Activated CD4-positive, CD25-positive, alpha-beta regulatory T cell treated with anti-CD3 and anti-CD28 coated beads, Interleukin-2, amount 50 U/mL, for 16 hours (primary cell): Measurements from ENCODE around the gene ATP10B.

Source experiments
- DNase-seq: peaks from one replicate; pipeline ENCODE4 v3.0.0-alpha.2; 2020; ENCODE audit warnings: low read depth, low spot score

The ATP10B gene

GRCh38 chr5:160638161-160638742 is 213.8 kb downstream of the ATP10B start:
- DNase-seq: no peak

GRCh38 chr5:160637357-160638090 is 214.5 kb downstream of the ATP10B start:
- DNase-seq: no peak

- no peak for DNase-seq
Measured at GRCh38 chr5:160635663-160636062, 216.3 kb downstream of the ATP10B start.

- no peak for DNase-seq
Measured at GRCh38 chr5:160635046-160635445, 217.0 kb downstream of the ATP10B start.

GRCh38 chr5:160629003-160629402 is 223.0 kb downstream of the ATP10B start:
- no peak for DNase-seq

- DNase-seq: no peak
Measured at GRCh38 chr5:160628619-160628968, 223.4 kb downstream of the ATP10B start.

GRCh38 chr5:160627921-160628618 is 223.9 kb downstream of the ATP10B start:
- no peak for DNase-seq

- DNase-seq: no peak
Measured at GRCh38 chr5:160626322-160626721, 225.7 kb downstream of the ATP10B start.

GRCh38 chr5:160621526-160621925 is 230.5 kb downstream of the ATP10B start:
- DNase-seq: no peak

- DNase-seq: no peak
Measured at GRCh38 chr5:160620401-160620800, 231.6 kb downstream of the ATP10B start.

GRCh38 chr5:160619381-160619780 is 232.6 kb downstream of the ATP10B start:
- no peak for DNase-seq

- no peak for DNase-seq
Measured at GRCh38 chr5:160618286-160618685, 233.7 kb downstream of the ATP10B start.

- no peak for DNase-seq
Measured at GRCh38 chr5:160616712-160617497, 235.1 kb downstream of the ATP10B start.

- no peak for DNase-seq
Measured at GRCh38 chr5:160614136-160614535, 237.9 kb downstream of the ATP10B start.

GRCh38 chr5:160605266-160605665 is 246.7 kb downstream of the ATP10B start:
- no peak for DNase-seq

- no peak for DNase-seq
Measured at GRCh38 chr5:160604484-160604883, 247.5 kb downstream of the ATP10B start.

GRCh38 chr5:160602744-160603143 is 249.3 kb downstream of the ATP10B start:
- DNase-seq: no peak

GRCh38 chr5:160601046-160601445 is 251.0 kb downstream of the ATP10B start:
- DNase-seq: no peak

GRCh38 chr5:160573318-160573717 is 278.7 kb downstream of the ATP10B start:
- DNase-seq: no peak

- DNase-seq: no peak
Measured at GRCh38 chr5:160567031-160567705, 284.8 kb downstream of the ATP10B start.

GRCh38 chr5:160565376-160565775 is 286.6 kb downstream of the ATP10B start:
- DNase-seq: no peak

- DNase-seq: no peak
Measured at GRCh38 chr5:160556846-160557245, 295.2 kb downstream of the ATP10B start.
